GM19452 (cell line): Measurements from ENCODE around the gene WDSUB1.

Experiments used
- ATAC-seq: cut with Tn5 transposase; IDR thresholded peaks from one replicate; pipeline ENCODE4 v1.9.1; 2021; ENCODE audit not compliant: unreplicated experiment

WDSUB1 gene

GRCh38 chr2:159225025-159226016, 61.2 kb downstream of the WDSUB1 start:
- no peak for ATAC-seq

GRCh38 chr2:159224061-159224813, 62.3 kb downstream of the WDSUB1 start:
- ATAC-seq: no peak

- no peak for ATAC-seq
Observed at GRCh38 chr2:159219394-159219998, 67.0 kb downstream of the WDSUB1 start.

- no peak for ATAC-seq
Observed at GRCh38 chr2:159218389-159218788, 68.1 kb downstream of the WDSUB1 start.

GRCh38 chr2:159217676-159218075, 68.8 kb downstream of the WDSUB1 start:
- no peak for ATAC-seq

- ATAC-seq: no peak
Observed at GRCh38 chr2:159215116-159215515, 71.4 kb downstream of the WDSUB1 start.

GRCh38 chr2:159214325-159214865, 72.1 kb downstream of the WDSUB1 start:
- ATAC-seq: no peak

- no peak for ATAC-seq
Observed at GRCh38 chr2:159213296-159213695, 73.2 kb downstream of the WDSUB1 start.

- no peak for ATAC-seq
Observed at GRCh38 chr2:159211447-159212396, 74.8 kb downstream of the WDSUB1 start.

GRCh38 chr2:159209341-159210306, 76.9 kb downstream of the WDSUB1 start:
- peak; percentile 93 for ATAC-seq

GRCh38 chr2:159208438-159208837, 78.1 kb downstream of the WDSUB1 start:
- no peak for ATAC-seq

- ATAC-seq: no peak
Observed at GRCh38 chr2:159206736-159207380, 79.6 kb downstream of the WDSUB1 start.

GRCh38 chr2:159204381-159205144, 81.9 kb downstream of the WDSUB1 start:
- no peak for ATAC-seq

- ATAC-seq: no peak
Observed at GRCh38 chr2:159202568-159203071, 83.9 kb downstream of the WDSUB1 start.

GRCh38 chr2:159201360-159202063, 85.0 kb downstream of the WDSUB1 start:
- peak; percentile 98 for ATAC-seq

- ATAC-seq: no peak
Observed at GRCh38 chr2:159200498-159200897, 86.0 kb downstream of the WDSUB1 start.
